ENCODE data around the gene MAPRE2. TPM values are rescaled to one million over a fixed set of nuclear protein-coding genes. Genes with fewer than 3 reads are reported as not detected.

MAPRE2 gene
- total RNA-seq, 1 donor from 2014 or later: 120 TPM

- TF ChIP-seq CTCF (IDR thresholded peaks at IDR 0.05; ENCODE audit: borderline replicate concordance): no peak
- no peaks in the 10 kb centered on the region for H3K27me3 ChIP-seq (ENCODE audit: low read depth)
- intact Hi-C loops (cut with micrococcal nuclease): no loop called here
- H3K4me1 ChIP-seq: peaks cover 100% of the 10 kb centered on the region
- H3K27ac ChIP-seq (replicated peaks): peak overlapping the region; percentile 84
- H3K36me3 ChIP-seq: peaks cover 15% of the 10 kb centered on the region
- no peak for DNase-seq
- no peaks in the 10 kb centered on the region for H3K9me3 ChIP-seq (replicated peaks)
- no peak overlapping the region for H3K4me3 ChIP-seq
These were observed 35.1 kb downstream of the MAPRE2 start for GRCh38 chr18:35076135-35076924.

GRCh38 chr18:35077937-35078336, 36.7 kb downstream of the MAPRE2 start:
- H3K4me1 ChIP-seq: peaks cover 96% of the 10 kb centered on the region
- intact Hi-C loops (cut with micrococcal nuclease): no loop called here
- H3K27me3 ChIP-seq (ENCODE audit: low read depth): no peaks in the 10 kb centered on the region
- peak overlapping the region; percentile 84 for H3K27ac ChIP-seq (replicated peaks)
- no peak overlapping the region for H3K4me3 ChIP-seq
- TF ChIP-seq CTCF (IDR thresholded peaks at IDR 0.05; ENCODE audit: borderline replicate concordance): no peak
- no peaks in the 10 kb centered on the region for H3K9me3 ChIP-seq (replicated peaks)
- peaks cover 16% of the 10 kb centered on the region for H3K36me3 ChIP-seq
- no peak for DNase-seq

DNA sequence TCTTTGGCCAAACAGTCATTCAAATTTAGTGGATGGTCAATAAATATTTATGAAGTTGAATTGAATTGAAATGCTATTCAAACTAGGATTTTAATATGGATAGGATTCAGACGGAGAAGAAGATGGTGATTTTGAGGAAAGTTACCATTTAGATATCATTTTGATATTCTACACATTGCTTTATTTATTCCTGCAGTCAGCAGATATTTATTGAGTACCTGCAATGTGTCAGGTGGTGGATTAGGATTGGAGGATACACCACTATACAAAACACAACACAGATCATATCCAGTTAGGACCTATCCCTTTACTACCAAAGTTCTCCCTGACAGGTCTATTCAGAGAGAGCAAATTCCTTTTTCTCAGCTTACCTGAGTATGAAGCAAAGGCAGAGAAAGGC, 38.8 kb downstream of the MAPRE2 start:
- no peaks in the 10 kb centered on the region for H3K9me3 ChIP-seq (replicated peaks)
- intact Hi-C loops (cut with micrococcal nuclease): no loop called here
- H3K36me3 ChIP-seq: peaks cover 16% of the 10 kb centered on the region
- H3K27me3 ChIP-seq (ENCODE audit: low read depth): no peaks in the 10 kb centered on the region
- TF ChIP-seq CTCF (IDR thresholded peaks at IDR 0.05; ENCODE audit: borderline replicate concordance): no peak
- H3K4me3 ChIP-seq: no peak overlapping the region
- DNase-seq: no peak
- H3K27ac ChIP-seq (replicated peaks): peak overlapping the region; percentile 84
- H3K4me1 ChIP-seq: peaks cover 90% of the 10 kb centered on the region

DNA sequence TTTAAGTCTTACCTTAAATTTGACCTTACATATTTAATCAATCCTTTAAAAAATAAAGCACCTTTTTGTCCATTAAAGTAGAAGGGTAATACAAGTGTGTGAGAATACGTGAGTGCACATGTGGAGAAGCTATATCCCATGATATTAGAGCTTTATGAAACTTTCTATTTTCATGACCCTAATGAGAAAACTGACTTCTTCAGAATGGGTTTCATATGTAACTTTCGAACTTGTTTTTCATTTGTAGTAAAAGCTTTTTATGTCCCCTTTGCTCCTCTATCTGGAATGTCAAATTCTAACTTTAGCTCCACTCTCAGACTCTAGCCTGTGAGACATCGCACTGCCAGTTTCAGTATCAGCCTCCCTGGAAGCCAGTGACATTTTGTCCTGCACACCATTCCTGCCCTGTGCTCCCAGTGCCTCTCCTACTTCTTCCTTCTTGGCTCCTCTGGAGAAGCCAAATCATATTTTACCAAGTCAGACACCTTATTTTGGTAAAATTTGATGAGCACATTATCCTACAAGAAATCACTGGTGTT, 42.0 kb downstream of the MAPRE2 start:
- H3K27me3 ChIP-seq (ENCODE audit: low read depth): no peaks in the 10 kb centered on the region
- H3K4me3 ChIP-seq: peak overlapping the region; percentile 22
- TF ChIP-seq CTCF (IDR thresholded peaks at IDR 0.05; ENCODE audit: borderline replicate concordance): no peak
- H3K36me3 ChIP-seq: peaks cover 16% of the 10 kb centered on the region
- intact Hi-C loops (cut with micrococcal nuclease): no loop called here
- peaks cover 90% of the 10 kb centered on the region for H3K4me1 ChIP-seq
- H3K9me3 ChIP-seq (replicated peaks): no peaks in the 10 kb centered on the region
- DNase-seq: peak; percentile 27
- H3K27ac ChIP-seq (replicated peaks): peak overlapping the region; percentile 89

DNA sequence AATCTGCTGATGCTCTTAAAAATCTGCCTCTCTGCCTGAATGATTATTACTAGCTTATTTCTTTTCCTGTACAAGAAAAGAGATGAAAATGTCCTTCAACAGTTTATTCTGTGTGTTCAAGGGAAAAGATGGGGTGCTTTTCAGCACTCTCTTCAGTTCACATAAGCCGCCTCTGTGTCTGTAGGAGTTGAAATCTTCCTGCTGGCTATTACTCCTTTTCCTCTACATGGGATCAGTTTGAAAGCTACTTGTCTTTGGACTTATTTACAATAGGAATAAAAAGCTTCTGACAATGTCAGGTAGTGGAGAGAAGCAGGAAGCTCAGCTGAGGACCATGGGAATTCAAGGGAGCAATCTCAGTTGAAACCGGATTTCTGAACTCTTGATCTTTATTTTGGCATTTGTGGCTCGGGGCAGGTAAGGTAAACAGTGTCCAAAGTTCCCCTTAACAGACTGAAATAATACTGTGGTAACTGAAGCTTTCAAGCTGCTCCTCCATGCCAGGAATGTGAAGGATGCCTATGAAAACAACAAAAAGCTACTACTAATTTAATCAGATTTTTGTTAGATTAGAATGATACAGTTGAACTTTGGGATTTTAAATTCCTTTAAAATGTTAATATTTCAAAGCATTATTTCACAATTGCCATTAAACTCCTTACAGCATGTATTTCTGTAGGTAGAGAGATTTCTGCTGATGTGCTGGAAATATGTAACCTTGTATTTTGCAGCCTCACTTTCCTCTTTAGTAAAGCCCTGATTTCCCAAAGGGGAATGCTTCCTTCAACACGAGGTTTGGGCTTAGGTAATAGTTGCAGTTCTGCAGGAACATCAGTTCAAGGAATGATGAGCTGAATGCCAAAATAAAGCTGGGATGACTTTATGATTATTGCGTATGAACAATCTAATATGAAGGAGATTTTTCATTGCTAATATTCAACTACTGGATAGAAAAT, 43.6 kb downstream of the MAPRE2 start:
- H3K4me3 ChIP-seq: no peak overlapping the region
- intact Hi-C loops (cut with micrococcal nuclease): no loop called here
- no peak for TF ChIP-seq CTCF (IDR thresholded peaks at IDR 0.05; ENCODE audit: borderline replicate concordance)
- peaks cover 90% of the 10 kb centered on the region for H3K4me1 ChIP-seq
- H3K27me3 ChIP-seq (ENCODE audit: low read depth): no peaks in the 10 kb centered on the region
- H3K27ac ChIP-seq (replicated peaks): peak overlapping the region; percentile 89
- H3K36me3 ChIP-seq: peaks cover 8% of the 10 kb centered on the region
- H3K9me3 ChIP-seq (replicated peaks): no peaks in the 10 kb centered on the region
- no peak for DNase-seq
